Kidney (tissue), 14 donors: Measurements from ENCODE around the gene ABTB2. TPM values are rescaled to one million over a fixed set of nuclear protein-coding genes. Genes with fewer than 3 reads are reported as not detected.

Experiments
- DNase-seq, 5 donors: peaks; one replicate each; pipeline ENCODE4 v3.0.0-alpha.2; 2013 to 2020
- FAIRE-seq: peaks from 2 replicates; lab custom pipeline; 2012; peaks lifted over from hg19 to GRCh38; lab: Jason Lieb, UNC
- H3K27ac ChIP-seq, 2 donors: one replicate each; pipeline ENCODE4 v1.7.0; 2013; ENCODE audit warnings: low read depth in 2 of 2, low read length in 2 of 2, inconsistent platforms in 1 of 2
- H3K27me3 ChIP-seq: one replicate; pipeline ENCODE4 v1.7.1; 2013; ENCODE audit warnings: low read length, inconsistent platforms; ENCODE audit not compliant: control insufficient read depth, insufficient read depth
- H3K36me3 ChIP-seq, 3 donors: one replicate each; pipeline versions ENCODE4 v1.7.0 to v1.7.1; 2013; ENCODE audit warnings: low read length in 3 of 3, control low read depth in 1 of 3, inconsistent platforms in 1 of 3; ENCODE audit not compliant: insufficient read depth in 3 of 3, control insufficient read depth in 2 of 3
- H3K4me1 ChIP-seq, 3 donors: one replicate each; pipeline versions ENCODE4 v1.7.0 to v1.7.1; 2013; ENCODE audit warnings: low read length in 3 of 3, inconsistent platforms in 1 of 3, low read depth in 1 of 3; ENCODE audit not compliant: control insufficient read depth in 2 of 3, insufficient read depth in 2 of 3
- H3K4me3 ChIP-seq, 3 donors: one replicate each; pipeline versions ENCODE4 v1.7.0 to v1.8.1; 2013; ENCODE audit warnings: low read length in 3 of 3, control low read depth in 1 of 3, inconsistent platforms in 1 of 3
- H3K9ac ChIP-seq, 3 donors: one replicate each; pipeline versions ENCODE4 v1.7.0 to v1.7.1; 2013; ENCODE audit warnings: low read length in 3 of 3, control low read depth in 1 of 3, inconsistent platforms in 1 of 3
- H3K9me3 ChIP-seq, 3 donors: one replicate each; pipeline versions ENCODE4 v1.7.0 to v1.7.1; 2013; ENCODE audit warnings: low read length in 3 of 3, control low read depth in 1 of 3, inconsistent platforms in 1 of 3; ENCODE audit not compliant: control insufficient read depth in 2 of 3, insufficient read depth in 1 of 3
- CTCF ChIP-seq: IDR thresholded peaks from 3 replicates; pipeline ENCODE4 v1.5.1; 2012; ENCODE audit warnings: mild to moderate bottlenecking, moderate library complexity, borderline replicate concordance; ENCODE audit not compliant: insufficient read depth; ENCODE audit errors: extremely low read depth
- intact Hi-C: fragments of 100-400 bp; cut with DNase I; formaldehyde crosslinking; loops from one replicate; pipeline ENCODE4 v1.11.1; 2022
- polyA plus RNA-seq: library from polyadenylated mRNA; stranded (reverse); fragments of 350-450 nt; fragmentation: Illumina TruSeq; extraction: RNeasy Lipid Tissue Mini Kit (QIAGEN cat#74804); gene quantifications from one replicate; pipeline ENCODE4 v1.2.3, GENCODE V29; 2014; ENCODE audit warnings: low read depth, low replicate concordance; ENCODE audit not compliant: insufficient read depth
- total RNA-seq: library from RNA; stranded (reverse); fragmentation: NEBNext Ultra II Directional; extraction: Animal tissue kit (Norgen Biotek cat#: 25700); gene quantifications from one replicate; pipeline ENCODE4 v1.2.1, GENCODE V29; 2021
- donor health status: control.
- donor health status: control.
- donor health status: control.
- donor health status: control.
- donor health status: control.
- donor health status: DM: yes; HTN: yes; CAD: no.
- donor health status: Normal renal cell carcinoma (clear cell type).

The ABTB2 gene
- total and polyA plus RNA-seq, 2 donors from 2014 or later = 7.6 to 22.1 TPM

- H3K36me3 ChIP-seq = peaks cover 0 to 24% (median 14%) of the 10 kb centered on the region in 3 donors
- DNase-seq = peak in 1 of 5 donors; percentile 44
- H3K9ac ChIP-seq = no peak overlapping the region
- intact Hi-C loops = no loop called here
- no peaks in the 10 kb centered on the region for H3K27me3 ChIP-seq
- H3K9me3 ChIP-seq = no peaks in the 10 kb centered on the region
- TF ChIP-seq CTCF = no peak
- no peak overlapping the region for H3K27ac ChIP-seq
- H3K4me1 ChIP-seq = no peaks in the 10 kb centered on the region
- no peak overlapping the region for H3K4me3 ChIP-seq
- no peak for FAIRE-seq
Measured at GRCh38 chr11:34165786-34166555, 191.8 kb downstream of the ABTB2 start.

GRCh38 chr11:34165121-34165520 is 192.7 kb downstream of the ABTB2 start:
- Histone ChIP-seq H3K36me3 (peaks cover 0 to 19% (median 7%) of the 10 kb centered on the region in 3 donors), H3K4me3 (no peak overlapping the region), H3K27ac (no peak overlapping the region), H3K4me1 (no peaks in the 10 kb centered on the region), H3K9me3 (no peaks in the 10 kb centered on the region), H3K9ac (no peak overlapping the region), H3K27me3 (no peaks in the 10 kb centered on the region)
- TF ChIP-seq CTCF = no peak
- intact Hi-C loops = no loop called here
- peak in 1 of 5 donors; percentile 64 for DNase-seq
- no peak for FAIRE-seq

GRCh38 chr11:34162856-34163255 is 195.0 kb downstream of the ABTB2 start:
- intact Hi-C loops = no loop called here
- Histone ChIP-seq H3K9ac (no peak overlapping the region), H3K27me3 (no peaks in the 10 kb centered on the region), H3K4me3 (no peak overlapping the region), H3K9me3 (no peaks in the 10 kb centered on the region), H3K4me1 (no peaks in the 10 kb centered on the region), H3K36me3 (peaks cover 0 to 21% (median 3%) of the 10 kb centered on the region in 3 donors), H3K27ac (no peak overlapping the region)
- DNase-seq = no peak
- no peak for TF ChIP-seq CTCF
- no peak for FAIRE-seq
